A549 (cell line): ENCODE results near the gene PATJ.

Experiments
- JUNB ChIP-seq: fragments of >200 bp; sonication (Bioruptor Twin); formaldehyde crosslinking; IDR thresholded peaks from 2 replicates; pipeline ENCODE4 v1.6.1; 2016
- NFE2L2 ChIP-seq: fragments of 150-350 bp; conservative IDR thresholded peaks from 2 replicates; pipeline ENCODE4 v1.6.1; 2014; ENCODE audit warnings: low read length
- TF ChIP-seq, protein P1 (sequence below): fragments of >200 bp; sonication (Bioruptor Twin); formaldehyde crosslinking; IDR thresholded peaks from 3 replicates; pipeline ENCODE4 v1.5.1; 2016

DNA sequence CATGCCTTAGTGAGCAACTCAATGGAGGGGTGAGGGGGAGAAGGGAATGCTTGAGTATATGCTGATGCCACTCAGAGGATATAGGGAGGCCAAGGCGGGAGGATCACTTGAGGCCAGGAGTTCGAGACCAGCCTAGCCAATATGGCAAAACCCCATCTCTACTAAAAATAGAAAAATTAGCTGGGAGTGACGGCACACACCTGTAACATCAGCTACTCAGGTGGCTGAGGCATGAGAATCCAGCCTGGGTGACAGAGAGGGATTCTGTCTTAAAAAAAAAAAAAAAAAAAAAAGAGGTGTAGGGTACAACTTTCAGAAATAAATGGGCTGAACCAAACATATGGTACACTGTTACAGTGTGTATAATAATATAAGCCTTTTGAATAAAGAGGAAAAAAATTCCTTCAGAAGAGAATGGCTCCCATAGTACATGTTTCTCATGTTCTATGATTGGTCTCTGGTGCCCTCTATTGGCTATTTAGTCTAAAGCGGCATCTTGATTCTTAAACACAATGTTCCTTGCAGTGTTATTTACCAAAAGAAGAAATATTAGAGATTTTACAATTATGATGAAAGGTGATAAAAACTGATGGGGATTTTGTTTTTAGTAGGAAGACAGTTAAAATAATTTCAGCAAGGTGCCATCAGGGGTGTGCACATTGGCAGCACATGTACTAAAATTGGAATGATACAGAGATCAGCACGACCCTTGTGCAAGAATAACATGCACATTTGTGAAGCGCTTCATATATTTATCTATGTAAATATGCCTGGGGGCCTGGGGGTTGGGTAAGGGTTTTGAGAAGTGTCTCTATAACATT, 109.8 kb downstream of the PATJ start:
- TF ChIP-seq NFE2L2 (no peak), JUNB (no peak)
- TF ChIP-seq, protein P1, sequence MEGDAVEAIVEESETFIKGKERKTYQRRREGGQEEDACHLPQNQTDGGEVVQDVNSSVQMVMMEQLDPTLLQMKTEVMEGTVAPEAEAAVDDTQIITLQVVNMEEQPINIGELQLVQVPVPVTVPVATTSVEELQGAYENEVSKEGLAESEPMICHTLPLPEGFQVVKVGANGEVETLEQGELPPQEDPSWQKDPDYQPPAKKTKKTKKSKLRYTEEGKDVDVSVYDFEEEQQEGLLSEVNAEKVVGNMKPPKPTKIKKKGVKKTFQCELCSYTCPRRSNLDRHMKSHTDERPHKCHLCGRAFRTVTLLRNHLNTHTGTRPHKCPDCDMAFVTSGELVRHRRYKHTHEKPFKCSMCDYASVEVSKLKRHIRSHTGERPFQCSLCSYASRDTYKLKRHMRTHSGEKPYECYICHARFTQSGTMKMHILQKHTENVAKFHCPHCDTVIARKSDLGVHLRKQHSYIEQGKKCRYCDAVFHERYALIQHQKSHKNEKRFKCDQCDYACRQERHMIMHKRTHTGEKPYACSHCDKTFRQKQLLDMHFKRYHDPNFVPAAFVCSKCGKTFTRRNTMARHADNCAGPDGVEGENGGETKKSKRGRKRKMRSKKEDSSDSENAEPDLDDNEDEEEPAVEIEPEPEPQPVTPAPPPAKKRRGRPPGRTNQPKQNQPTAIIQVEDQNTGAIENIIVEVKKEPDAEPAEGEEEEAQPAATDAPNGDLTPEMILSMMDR, result peak; percentile 68
